ES-I3 (cell line): ENCODE measurements around the gene CENPB.
A peak's percentile ranks its signal among the peaks of the same experiment; 100 is the strongest.

Experiments
- H3K36me3 ChIP-seq: 2 replicates; pipeline ENCODE4 v1.6.1; 2013; ENCODE audit warnings: mild to moderate bottlenecking, low read length, control low read depth, moderate library complexity; ENCODE audit not compliant: insufficient read depth
- H3K4me1 ChIP-seq: 2 replicates; pipeline ENCODE4 v1.6.1; 2013; ENCODE audit warnings: mild to moderate bottlenecking, control low read depth, low read length; ENCODE audit not compliant: insufficient read depth
- H3K9ac ChIP-seq: 2 replicates; pipeline ENCODE4 v1.6.1; 2013; ENCODE audit warnings: low read depth, mild to moderate bottlenecking, low read length, moderate library complexity
- H3K9me3 ChIP-seq: 2 replicates; pipeline ENCODE4 v1.6.1; 2013; ENCODE audit warnings: mild to moderate bottlenecking, low read length, moderate library complexity; ENCODE audit not compliant: control insufficient read depth, insufficient read depth

The CENPB gene

GRCh38 chr20:3748073-3748472, 38.5 kb downstream of the CENPB start:
- Histone ChIP-seq H3K9ac (no peak overlapping the region; the same call in 1 of the 2 replicates), H3K36me3 (no peaks in the 10 kb centered on the region), H3K9me3 (no peaks in the 10 kb centered on the region), H3K4me1 (no peaks in the 10 kb centered on the region)

GRCh38 chr20:3747471-3747870, 39.1 kb downstream of the CENPB start:
- H3K9ac ChIP-seq = no peak overlapping the region
- no peaks in the 10 kb centered on the region for H3K9me3 ChIP-seq
- no peaks in the 10 kb centered on the region for H3K36me3 ChIP-seq
- no peaks in the 10 kb centered on the region for H3K4me1 ChIP-seq

- Histone ChIP-seq H3K4me1 (peaks cover 7% of the 10 kb centered on the region; the same call in 1 of the 2 replicates), H3K9me3 (no peaks in the 10 kb centered on the region), H3K36me3 (no peaks in the 10 kb centered on the region), H3K9ac (peak overlapping the region; percentile 51; the same call in 1 of the 2 replicates)
Observed at GRCh38 chr20:3745686-3746173, 40.8 kb downstream of the CENPB start.

DNA sequence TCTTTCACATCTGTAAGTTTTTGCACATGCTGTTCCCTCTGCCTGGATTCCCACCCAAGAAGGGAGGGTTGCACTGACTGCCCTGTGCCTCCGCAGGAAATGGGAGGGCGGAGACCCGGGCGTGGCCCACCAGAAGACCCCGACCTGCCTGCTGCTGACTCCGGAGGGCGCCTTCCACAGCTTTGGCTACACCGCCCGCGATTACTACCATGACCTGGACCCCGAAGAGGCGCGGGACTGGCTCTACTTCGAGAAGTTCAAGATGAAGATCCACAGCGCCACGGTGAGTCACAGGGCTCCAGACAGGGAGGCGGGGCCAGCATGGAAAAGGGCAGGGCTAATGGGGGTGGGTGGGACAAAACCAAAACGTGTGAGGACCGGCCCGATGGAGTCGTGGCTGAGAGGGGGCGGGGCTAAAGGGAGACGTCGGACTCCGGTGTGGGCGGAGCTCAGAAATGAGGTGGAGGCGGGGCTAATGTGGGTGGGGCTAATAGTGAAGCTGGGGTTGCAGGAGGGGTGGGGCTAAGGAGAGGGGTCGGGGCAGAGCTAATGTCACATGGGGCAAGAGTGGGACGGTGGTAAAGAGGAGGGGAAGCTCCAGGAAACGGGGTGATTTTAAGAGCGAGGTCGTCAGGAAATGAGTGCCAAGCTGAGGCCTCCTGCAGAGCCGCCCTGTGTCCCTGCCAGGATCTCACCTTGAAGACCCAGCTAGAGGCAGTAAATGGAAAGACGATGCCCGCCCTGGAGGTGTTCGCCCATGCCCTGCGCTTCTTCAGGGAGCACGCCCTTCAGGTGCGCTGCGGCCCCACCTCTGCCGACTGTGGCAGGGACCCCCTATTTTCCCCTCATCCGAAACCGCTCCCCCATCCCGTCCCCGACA, 41.5 kb downstream of the CENPB start:
- Histone ChIP-seq H3K9me3 (no peaks in the 10 kb centered on the region), H3K9ac (peak overlapping the region; percentile 69), H3K36me3 (no peaks in the 10 kb centered on the region), H3K4me1 (peaks cover 11% of the 10 kb centered on the region)

DNA sequence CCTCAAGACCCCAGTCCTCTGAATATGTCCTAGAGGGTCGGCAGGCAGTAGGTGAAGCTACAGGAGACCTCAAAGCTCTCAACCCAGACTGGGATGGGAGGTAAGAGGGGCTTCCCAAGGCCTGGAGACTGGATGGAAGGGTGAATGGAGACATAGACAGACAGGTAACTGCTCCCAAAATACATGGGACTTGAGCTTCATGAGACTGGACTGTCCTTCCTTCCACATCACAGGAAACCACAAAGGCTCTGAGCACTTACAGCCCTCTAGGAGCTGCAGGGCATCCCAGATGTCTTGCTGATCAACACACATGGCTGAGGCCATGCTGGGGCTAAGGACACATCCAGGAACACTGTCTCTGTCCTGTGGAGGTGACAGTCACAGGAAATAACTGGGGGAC, 42.5 kb downstream of the CENPB start:
- no peaks in the 10 kb centered on the region for H3K9me3 ChIP-seq

DNA sequence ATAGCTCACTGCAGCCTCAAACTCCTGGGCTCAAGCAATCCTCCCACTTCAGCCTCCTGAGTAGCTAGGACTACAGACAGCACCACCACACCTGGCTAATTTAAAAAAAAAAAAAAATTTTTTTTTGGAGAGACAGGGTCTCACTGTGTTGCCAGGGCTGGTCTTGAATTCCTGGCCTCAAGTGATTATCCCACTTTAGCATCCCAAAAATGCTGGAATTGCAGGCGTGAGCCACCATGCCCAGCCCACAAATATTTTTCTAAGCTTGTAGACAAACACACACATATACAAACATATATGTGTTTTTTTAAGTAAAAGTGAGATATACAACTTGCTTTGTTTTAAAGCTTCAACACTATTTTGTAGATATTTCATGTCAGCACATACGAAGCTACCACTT, 43.3 kb downstream of the CENPB start:
- H3K9me3 ChIP-seq = no peaks in the 10 kb centered on the region
- no peak overlapping the region for H3K9ac ChIP-seq
- peaks cover 23% of the 10 kb centered on the region for H3K4me1 ChIP-seq
- no peaks in the 10 kb centered on the region for H3K36me3 ChIP-seq

More for the DNA sequence above, 42.5 kb downstream of the CENPB start:
- no peak overlapping the region; the same call in 1 of the 2 replicates for H3K9ac ChIP-seq
- peaks cover 21% of the 10 kb centered on the region for H3K4me1 ChIP-seq
- H3K36me3 ChIP-seq = no peaks in the 10 kb centered on the region

DNA sequence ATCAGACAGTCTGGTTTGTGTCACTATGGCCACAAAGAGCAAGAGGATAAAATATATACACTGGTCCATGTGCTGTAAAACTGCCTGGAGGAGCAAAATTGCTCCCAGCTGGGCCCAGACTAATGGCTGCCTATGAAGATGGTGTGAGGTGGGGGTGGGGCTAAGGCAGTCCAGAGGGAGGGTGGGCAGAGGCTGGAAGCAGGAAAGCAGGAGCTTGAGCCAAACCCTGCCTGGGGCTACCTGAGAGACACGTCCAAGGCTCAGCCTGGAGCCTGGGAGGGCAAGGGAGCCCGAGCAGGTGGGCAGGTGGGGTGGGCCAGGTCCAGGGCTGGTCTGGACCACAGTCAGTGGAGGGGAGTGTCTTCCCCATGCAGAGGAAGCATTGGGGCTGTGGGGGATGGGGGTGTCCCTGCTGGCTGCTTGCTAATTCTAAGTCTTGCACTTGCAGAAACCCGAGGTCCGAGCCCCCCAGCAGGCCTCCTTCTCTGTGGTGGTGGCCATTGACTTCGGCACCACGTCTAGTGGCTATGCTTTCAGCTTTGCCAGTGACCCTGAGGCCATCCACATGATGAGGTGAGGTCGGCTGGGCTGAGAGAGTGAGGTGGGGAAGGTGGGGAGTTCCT, 44.6 kb downstream of the CENPB start:
- Histone ChIP-seq H3K4me1 (peaks cover 23% of the 10 kb centered on the region), H3K9me3 (no peaks in the 10 kb centered on the region), H3K36me3 (no peaks in the 10 kb centered on the region), H3K9ac (no peak overlapping the region)

- no peak overlapping the region for H3K9ac ChIP-seq
- peaks cover 23% of the 10 kb centered on the region for H3K4me1 ChIP-seq
- H3K36me3 ChIP-seq = no peaks in the 10 kb centered on the region
- H3K9me3 ChIP-seq = no peaks in the 10 kb centered on the region
Observed at GRCh38 chr20:3740615-3741301, 45.8 kb downstream of the CENPB start.

DNA sequence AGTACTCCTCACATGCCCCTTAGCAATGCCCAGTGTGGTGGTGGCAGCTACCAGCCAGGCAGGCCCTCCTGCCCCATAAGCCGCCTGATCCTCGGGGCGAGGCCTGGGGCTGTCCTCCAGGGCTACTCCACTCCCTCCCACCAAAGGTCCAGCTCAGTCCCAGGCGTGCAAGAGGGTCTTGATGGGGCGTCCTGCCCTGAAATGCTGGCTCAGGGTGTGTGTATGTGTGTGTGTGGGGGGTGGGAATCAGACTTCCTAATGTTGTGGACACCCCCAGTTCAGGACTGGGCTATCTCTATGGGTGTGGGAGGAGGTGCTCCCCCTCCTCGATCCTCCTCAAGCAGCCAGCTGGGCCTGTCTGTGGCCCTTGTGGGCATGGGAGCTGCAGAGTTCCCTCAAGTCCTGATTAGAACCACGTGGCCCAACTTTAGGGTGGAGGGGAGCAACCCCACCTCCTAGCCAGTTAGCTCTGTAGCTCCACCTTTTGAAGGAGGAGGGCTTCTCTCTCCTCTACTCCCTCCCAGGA, 46.6 kb downstream of the CENPB start:
- Histone ChIP-seq H3K4me1 (peaks cover 23% of the 10 kb centered on the region), H3K36me3 (no peaks in the 10 kb centered on the region), H3K9me3 (no peaks in the 10 kb centered on the region), H3K9ac (no peak overlapping the region)

DNA sequence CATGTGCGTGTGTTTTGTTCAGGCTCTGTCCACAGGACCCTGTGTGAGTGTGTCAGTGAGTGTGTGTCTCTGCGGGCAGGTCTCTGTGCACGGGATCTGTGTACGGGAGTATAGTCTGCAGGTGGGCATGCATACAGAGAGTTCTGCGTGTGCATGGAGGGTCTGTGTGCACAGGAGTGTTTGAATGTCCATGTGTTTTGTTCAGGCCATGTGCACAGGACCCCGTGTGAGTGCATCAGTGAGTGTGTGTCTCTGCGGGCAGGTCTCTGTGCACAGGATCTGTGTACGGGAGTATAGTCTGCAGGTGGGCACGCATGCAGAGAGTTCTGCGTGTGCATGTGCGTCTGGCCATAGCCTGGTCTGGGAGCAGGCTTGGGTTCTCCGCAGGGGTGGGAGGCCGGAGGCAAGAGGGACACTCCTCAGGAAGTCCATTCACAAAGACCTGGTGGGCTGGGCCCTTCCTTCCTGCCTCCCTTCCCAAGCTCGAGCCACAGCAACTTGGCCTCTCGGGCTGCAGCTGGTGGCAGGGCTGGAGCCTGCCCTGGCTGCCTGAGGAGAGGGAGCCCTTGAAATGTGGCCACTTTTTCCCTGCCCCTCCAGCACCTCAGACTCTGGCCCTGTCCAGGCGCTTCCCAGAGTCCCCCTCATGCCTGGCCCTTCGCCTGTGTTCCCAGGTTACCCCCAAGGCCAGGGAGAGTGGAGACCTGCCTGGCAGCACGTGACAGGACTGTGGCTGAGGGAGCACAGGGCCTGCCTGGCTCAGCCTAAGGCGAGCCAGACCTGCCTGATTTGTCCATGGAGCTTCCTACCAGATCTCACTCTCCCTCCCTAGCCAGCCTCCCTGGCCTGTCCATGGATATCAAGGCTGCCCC, 47.2 kb downstream of the CENPB start:
- H3K4me1 ChIP-seq = peaks cover 23% of the 10 kb centered on the region
- no peak overlapping the region for H3K9ac ChIP-seq
- H3K36me3 ChIP-seq = no peaks in the 10 kb centered on the region
- H3K9me3 ChIP-seq = no peaks in the 10 kb centered on the region

- Histone ChIP-seq H3K9me3 (no peaks in the 10 kb centered on the region), H3K36me3 (no peaks in the 10 kb centered on the region), H3K4me1 (peaks cover 23% of the 10 kb centered on the region), H3K9ac (no peak overlapping the region)
Observed at GRCh38 chr20:3738111-3739053, 48.2 kb downstream of the CENPB start.

DNA sequence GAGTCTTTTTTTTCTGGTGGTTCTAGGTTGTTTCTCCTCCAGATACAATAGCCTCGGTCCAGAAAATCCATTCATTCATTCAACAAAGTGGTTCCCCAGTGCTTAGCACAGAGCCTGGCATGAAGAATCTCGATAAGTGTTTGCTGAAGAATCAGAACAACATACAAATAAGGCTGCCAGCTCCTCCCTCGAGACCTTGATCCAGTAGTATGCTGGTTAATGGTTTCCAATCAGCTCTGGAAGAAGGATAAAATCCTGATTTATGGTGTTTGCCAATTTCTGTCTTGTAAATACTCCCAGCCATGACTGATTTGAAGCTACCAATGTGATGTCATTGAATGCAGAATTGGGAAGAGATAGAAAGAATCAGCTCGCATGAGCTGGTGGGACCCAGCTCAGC, 50.8 kb downstream of the CENPB start:
- H3K36me3 ChIP-seq = no peaks in the 10 kb centered on the region
- no peaks in the 10 kb centered on the region for H3K9me3 ChIP-seq
- no peak overlapping the region for H3K9ac ChIP-seq
- peaks cover 16% of the 10 kb centered on the region for H3K4me1 ChIP-seq
